SK-N-SH (cell line): ENCODE data around the gene VPS9D1. TPM values are rescaled to one million over a fixed set of nuclear protein-coding genes. Genes with fewer than 3 reads are reported as not detected.

Experiments
- CTCF ChIA-PET: fragments of 300-600, 350-600 bp; formaldehyde crosslinking; extraction: SDS; loops from one replicate; lab custom pipeline; 2021; lab: Yijun Ruan, JAX
- POLR2A ChIA-PET: fragments of 350-600 bp; sonication (Branson Sonifier 250); formaldehyde crosslinking; extraction: SDS; loops from one replicate; lab custom pipeline; 2020; ENCODE audit warnings: antibody characterized with exemption, inconsistent platforms; lab: Yijun Ruan, JAX
- DNase-seq: peaks from one replicate; pipeline ENCODE4 v3.0.0; 2012
- H2AFZ ChIP-seq: fragments of 200-600 bp; sonication (generic); 2 replicates; pipeline ENCODE4 v1.8.1; 2016; ENCODE audit warnings: antibody characterized with exemption, mild to moderate bottlenecking, low read depth
- H3F3A ChIP-seq: fragments of 200-600 bp; sonication (generic); replicated peaks from 2 replicates; pipeline ENCODE3; 2016; ENCODE audit warnings: antibody characterized with exemption, mild to moderate bottlenecking; ENCODE audit not compliant: insufficient read depth
- H3K27ac ChIP-seq, 2 experiments: fragments of 200-500 bp in 1 of 2; fragments of 200-600 bp in 1 of 2; sonication (Bioruptor generic) in 1 of 2; sonication (generic), shearing (Covaris generic) in 1 of 2; 2 replicates each; pipeline versions ENCODE4 v1.5.1 to v1.6.1; 2014 to 2016; ENCODE audit warnings: low read depth in 2 of 2, inconsistent platforms in 1 of 2, low read length in 1 of 2, mild to moderate bottlenecking in 1 of 2, mixed read lengths in 1 of 2
- H3K27me3 ChIP-seq: fragments of 200-600 bp; sonication (generic), shearing (Covaris generic); 2 replicates; pipeline ENCODE4 v1.6.1; 2016; ENCODE audit warnings: mixed run types; ENCODE audit not compliant: insufficient read depth
- H3K36me3 ChIP-seq, 2 experiments: fragments of 200-500 bp in 1 of 2; fragments of 200-600 bp in 1 of 2; sonication (Bioruptor generic) in 1 of 2; sonication (generic) in 1 of 2; replicated peaks in 1 of 2; 2 replicates each; pipeline versions ENCODE3 to v1.5.1; 2014 to 2016; ENCODE audit warnings: low read length in 1 of 2, mild to moderate bottlenecking in 1 of 2; ENCODE audit not compliant: insufficient read depth in 2 of 2, control insufficient read depth in 1 of 2
- H3K4me1 ChIP-seq, 2 experiments: fragments of 200-500 bp in 1 of 2; fragments of 200-600 bp in 1 of 2; sonication (Bioruptor generic) in 1 of 2; sonication (generic), shearing (Covaris generic) in 1 of 2; 2 replicates each; pipeline versions ENCODE4 v1.5.1 to v1.6.1; 2014 to 2016; ENCODE audit warnings: low read depth in 1 of 2, low read length in 1 of 2, mixed run types in 1 of 2; ENCODE audit not compliant: insufficient read depth in 2 of 2, control insufficient read depth in 1 of 2
- H3K4me2 ChIP-seq: fragments of 200-600 bp; sonication (generic), shearing (Covaris generic); 2 replicates; pipeline ENCODE4 v1.6.1; 2017; ENCODE audit warnings: mixed run types
- H3K4me3 ChIP-seq, 2 experiments: fragments of 200-500 bp in 1 of 2; fragments of 200-600 bp in 1 of 2; sonication (Bioruptor generic) in 1 of 2; sonication (generic), shearing (Covaris generic) in 1 of 2; 2 replicates each; pipeline versions ENCODE4 v1.5.1 to v1.8.1; 2014 to 2016; ENCODE audit warnings: low read depth in 2 of 2, inconsistent platforms in 1 of 2, low read length in 1 of 2, mild to moderate bottlenecking in 1 of 2, mixed read lengths in 1 of 2, moderate library complexity in 1 of 2
- H3K79me2 ChIP-seq: fragments of 200-600 bp; sonication (generic); 2 replicates; pipeline ENCODE4 v1.8.1; 2017; ENCODE audit warnings: mild to moderate bottlenecking; ENCODE audit not compliant: insufficient read depth
- H3K9ac ChIP-seq: fragments of 200-600 bp; sonication (generic); 2 replicates; pipeline ENCODE4 v1.6.1; 2017; ENCODE audit warnings: mixed run types
- H3K9me2 ChIP-seq: fragments of 200-600 bp; sonication (generic); 2 replicates; pipeline ENCODE4 v1.6.1; 2017; ENCODE audit warnings: mixed run types
- H3K9me3 ChIP-seq: fragments of 200-600 bp; sonication (generic); 2 replicates; pipeline ENCODE4 v1.6.1; 2017; ENCODE audit warnings: mixed run types, mild to moderate bottlenecking, moderate library complexity
- H4K20me1 ChIP-seq: fragments of 200-600 bp; sonication (generic); 2 replicates; pipeline ENCODE4 v1.6.1; 2017; ENCODE audit warnings: mild to moderate bottlenecking, mixed run types; ENCODE audit not compliant: insufficient read depth
- CHD2 ChIP-seq: fragments of 150-350 bp; IDR thresholded peaks from 2 replicates; pipeline ENCODE4 v1.6.1; 2018; ENCODE audit warnings: low read length; ENCODE audit not compliant: partially characterized antibody
- ELF1 ChIP-seq: IDR thresholded peaks from 2 replicates; pipeline ENCODE4 v1.4.0; 2012
- EZH2phosphoT487 ChIP-seq: fragments of 200-600 bp; sonication (generic); IDR thresholded peaks from 2 replicates; pipeline ENCODE4 v1.6.1; 2017; ENCODE audit warnings: low read depth, mixed run types, mild to moderate bottlenecking, antibody characterized with exemption, moderate library complexity, borderline replicate concordance
- GABPA ChIP-seq: IDR thresholded peaks from 2 replicates; pipeline ENCODE4 v1.4.0; 2012; ENCODE audit warnings: low read depth, mild to moderate bottlenecking
- MAX ChIP-seq: IDR thresholded peaks from 2 replicates; pipeline ENCODE4 v1.4.0; 2012; ENCODE audit warnings: low read depth
- MEF2A ChIP-seq: IDR thresholded peaks from 2 replicates; pipeline ENCODE4 v1.4.0; 2012; ENCODE audit warnings: low read depth, borderline replicate concordance
- NFIC ChIP-seq: IDR thresholded peaks from 2 replicates; pipeline ENCODE4 v1.4.0; 2012; ENCODE audit warnings: borderline replicate concordance
- POLR2AphosphoS5 ChIP-seq: IDR thresholded peaks from 2 replicates; pipeline ENCODE4 v1.6.1; 2012; ENCODE audit warnings: low read depth, low read length
- RAD21 ChIP-seq: IDR thresholded peaks from 2 replicates; pipeline ENCODE4 v1.6.1; 2012; ENCODE audit warnings: mild to moderate bottlenecking, low read length
- SIN3A ChIP-seq: IDR thresholded peaks from 2 replicates; pipeline ENCODE4 v1.6.1; 2012; ENCODE audit warnings: low read depth, mild to moderate bottlenecking, low read length, moderate library complexity, borderline replicate concordance
- SMC3 ChIP-seq: IDR thresholded peaks from 2 replicates; pipeline ENCODE4 v1.6.1; 2012; ENCODE audit warnings: low read depth, low read length, improper control_type of control experiment
- TCF12 ChIP-seq: IDR thresholded peaks from 2 replicates; pipeline ENCODE4 v1.4.0; 2012
- WGBS: methylation state at CpG from one replicate; pipeline ENCODE4 v1.1.6; 2017; ENCODE audit warnings: low lambda C conversion rate; 5-methylcytosine and 5-hydroxymethylcytosine counted together
- polyA plus RNA-seq, 3 experiments: library from polyadenylated mRNA; depleted of rRNA; stranded (reverse); fragments of >200 nt; gene quantifications; 2 replicates each; pipeline ENCODE4 v1.2.3, GENCODE V29; 2012
- TF ChIP-seq, protein P1 (sequence below): IDR thresholded peaks from 2 replicates; pipeline ENCODE4 v1.4.0; 2012; ENCODE audit warnings: low read depth, borderline replicate concordance
- TF ChIP-seq, protein P2 (sequence below): IDR thresholded peaks from 2 replicates; pipeline ENCODE4 v1.6.1; 2012; ENCODE audit warnings: mild to moderate bottlenecking, low read depth, low read length, moderate library complexity
- TF ChIP-seq, protein P3 (sequence below): IDR thresholded peaks from 2 replicates; pipeline ENCODE4 v1.4.0; 2012; ENCODE audit warnings: low read depth, borderline replicate concordance

The VPS9D1 gene
- polyA plus RNA-seq, 1 of the 3 experiments (the other 2 are of a cell fraction): 10.1 TPM

DNA sequence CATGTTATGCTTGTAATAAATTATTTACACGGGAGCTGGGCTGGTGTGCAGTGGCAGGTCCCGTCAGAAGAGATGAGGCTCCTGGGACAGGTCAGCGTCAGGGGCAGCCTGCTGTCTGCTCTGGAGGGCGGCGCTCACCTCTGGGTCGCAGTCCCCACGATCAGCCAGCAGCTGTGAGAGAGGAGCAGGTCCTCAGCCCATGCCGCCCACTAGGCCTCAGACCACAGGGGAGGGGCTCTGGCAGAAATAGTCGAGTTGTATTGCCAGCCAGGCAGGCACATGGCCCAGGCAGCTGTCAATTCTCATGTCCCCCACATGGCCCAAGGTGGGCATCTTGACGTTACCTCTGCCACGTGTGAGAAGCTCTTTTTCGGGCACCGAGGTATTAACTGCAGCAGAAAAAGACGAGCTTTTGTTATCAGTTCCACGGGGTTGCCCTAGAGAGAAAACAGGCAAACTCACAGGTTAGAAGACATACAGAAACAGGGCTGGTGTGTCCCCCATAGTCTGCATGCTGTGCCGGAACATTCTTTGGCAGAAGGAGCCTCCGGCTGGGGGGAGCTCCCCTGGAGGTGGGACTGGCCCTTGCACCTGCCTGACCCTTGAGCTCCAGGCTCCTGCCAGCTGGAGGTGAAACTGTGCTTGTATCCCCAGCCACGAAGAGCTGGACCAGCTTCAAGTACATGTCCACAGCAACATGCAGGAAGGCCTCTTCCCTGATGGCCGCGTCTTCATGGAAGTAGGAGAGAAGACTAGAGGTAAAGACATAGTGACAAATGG, 18.0 kb upstream of the VPS9D1 start (continued):
- TF ChIP-seq, protein P1, sequence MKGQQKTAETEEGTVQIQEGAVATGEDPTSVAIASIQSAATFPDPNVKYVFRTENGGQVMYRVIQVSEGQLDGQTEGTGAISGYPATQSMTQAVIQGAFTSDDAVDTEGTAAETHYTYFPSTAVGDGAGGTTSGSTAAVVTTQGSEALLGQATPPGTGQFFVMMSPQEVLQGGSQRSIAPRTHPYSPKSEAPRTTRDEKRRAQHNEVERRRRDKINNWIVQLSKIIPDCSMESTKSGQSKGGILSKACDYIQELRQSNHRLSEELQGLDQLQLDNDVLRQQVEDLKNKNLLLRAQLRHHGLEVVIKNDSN: no peak

GRCh38 chr16:89738072-89738377, 17.3 kb upstream of the VPS9D1 start:
- H3K4me1 ChIP-seq: no peaks in the 10 kb centered on the region; a peak in 1 of 4 replicates
- no peaks in the 10 kb centered on the region for H3K27me3 ChIP-seq
- no peak for TF ChIP-seq MAX
- TF ChIP-seq SMC3: no peak
- TF ChIP-seq MEF2A: no peak
- TF ChIP-seq ELF1: no peak
- TF ChIP-seq, protein P2, sequence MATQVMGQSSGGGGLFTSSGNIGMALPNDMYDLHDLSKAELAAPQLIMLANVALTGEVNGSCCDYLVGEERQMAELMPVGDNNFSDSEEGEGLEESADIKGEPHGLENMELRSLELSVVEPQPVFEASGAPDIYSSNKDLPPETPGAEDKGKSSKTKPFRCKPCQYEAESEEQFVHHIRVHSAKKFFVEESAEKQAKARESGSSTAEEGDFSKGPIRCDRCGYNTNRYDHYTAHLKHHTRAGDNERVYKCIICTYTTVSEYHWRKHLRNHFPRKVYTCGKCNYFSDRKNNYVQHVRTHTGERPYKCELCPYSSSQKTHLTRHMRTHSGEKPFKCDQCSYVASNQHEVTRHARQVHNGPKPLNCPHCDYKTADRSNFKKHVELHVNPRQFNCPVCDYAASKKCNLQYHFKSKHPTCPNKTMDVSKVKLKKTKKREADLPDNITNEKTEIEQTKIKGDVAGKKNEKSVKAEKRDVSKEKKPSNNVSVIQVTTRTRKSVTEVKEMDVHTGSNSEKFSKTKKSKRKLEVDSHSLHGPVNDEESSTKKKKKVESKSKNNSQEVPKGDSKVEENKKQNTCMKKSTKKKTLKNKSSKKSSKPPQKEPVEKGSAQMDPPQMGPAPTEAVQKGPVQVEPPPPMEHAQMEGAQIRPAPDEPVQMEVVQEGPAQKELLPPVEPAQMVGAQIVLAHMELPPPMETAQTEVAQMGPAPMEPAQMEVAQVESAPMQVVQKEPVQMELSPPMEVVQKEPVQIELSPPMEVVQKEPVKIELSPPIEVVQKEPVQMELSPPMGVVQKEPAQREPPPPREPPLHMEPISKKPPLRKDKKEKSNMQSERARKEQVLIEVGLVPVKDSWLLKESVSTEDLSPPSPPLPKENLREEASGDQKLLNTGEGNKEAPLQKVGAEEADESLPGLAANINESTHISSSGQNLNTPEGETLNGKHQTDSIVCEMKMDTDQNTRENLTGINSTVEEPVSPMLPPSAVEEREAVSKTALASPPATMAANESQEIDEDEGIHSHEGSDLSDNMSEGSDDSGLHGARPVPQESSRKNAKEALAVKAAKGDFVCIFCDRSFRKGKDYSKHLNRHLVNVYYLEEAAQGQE: no peak
- no peak for TF ChIP-seq EZH2phosphoT487
- no peak for TF ChIP-seq NFIC
- TF ChIP-seq CHD2: no peak
- TF ChIP-seq RAD21: no peak
- no peak for TF ChIP-seq TCF12
- TF ChIP-seq, protein P3, sequence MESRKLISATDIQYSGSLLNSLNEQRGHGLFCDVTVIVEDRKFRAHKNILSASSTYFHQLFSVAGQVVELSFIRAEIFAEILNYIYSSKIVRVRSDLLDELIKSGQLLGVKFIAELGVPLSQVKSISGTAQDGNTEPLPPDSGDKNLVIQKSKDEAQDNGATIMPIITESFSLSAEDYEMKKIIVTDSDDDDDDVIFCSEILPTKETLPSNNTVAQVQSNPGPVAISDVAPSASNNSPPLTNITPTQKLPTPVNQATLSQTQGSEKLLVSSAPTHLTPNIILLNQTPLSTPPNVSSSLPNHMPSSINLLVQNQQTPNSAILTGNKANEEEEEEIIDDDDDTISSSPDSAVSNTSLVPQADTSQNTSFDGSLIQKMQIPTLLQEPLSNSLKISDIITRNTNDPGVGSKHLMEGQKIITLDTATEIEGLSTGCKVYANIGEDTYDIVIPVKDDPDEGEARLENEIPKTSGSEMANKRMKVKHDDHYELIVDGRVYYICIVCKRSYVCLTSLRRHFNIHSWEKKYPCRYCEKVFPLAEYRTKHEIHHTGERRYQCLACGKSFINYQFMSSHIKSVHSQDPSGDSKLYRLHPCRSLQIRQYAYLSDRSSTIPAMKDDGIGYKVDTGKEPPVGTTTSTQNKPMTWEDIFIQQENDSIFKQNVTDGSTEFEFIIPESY: no peak
- no peak; the same call in 1 of the 2 replicates for TF ChIP-seq POLR2AphosphoS5
- TF ChIP-seq GABPA: no peak
- no peak for TF ChIP-seq SIN3A
- H3K9ac ChIP-seq: no peak overlapping the region
- peaks cover 51 to 61% of the 10 kb centered on the region in 2 experiments for H3K36me3 ChIP-seq
- ChIA-PET POLR2A (no interaction called here), CTCF (interaction anchor here (0.7 to 1.4 kb wide), 2 partner anchors 15 to 32 kb away, joined by 3 to 4 read pairs; no protein-coding TSS in a partner anchor)
- H3F3A ChIP-seq: peaks cover 20% of the 10 kb centered on the region
- whole genome bisulfite sequencing: no CpG with 5 or more reads among the region's 14 CpGs
- no peak overlapping the region for H3K4me3 ChIP-seq
- no peak overlapping the region for H2AFZ ChIP-seq
- no peak overlapping the region for H3K27ac ChIP-seq
- DNase-seq: no peak
- peaks cover 17% of the 10 kb centered on the region; the same call in 1 of the 2 replicates for H3K79me2 ChIP-seq
- H3K4me2 ChIP-seq: no peak overlapping the region
- no peaks in the 10 kb centered on the region for H3K9me3 ChIP-seq
- H4K20me1 ChIP-seq: no peaks in the 10 kb centered on the region; the same call in 1 of the 2 replicates
- H3K9me2 ChIP-seq: no peaks in the 10 kb centered on the region
